Aorta (tissue), 5 donors: ENCODE results near the gene CLASRP. TPM values are rescaled to one million over a fixed set of nuclear protein-coding genes. Genes with fewer than 3 reads are reported as not detected.

Experiments used
- ATAC-seq: fragments of 200-7000 bp; cut with Tn5 transposase; one replicate; pipeline ENCODE4 v1.9.1; 2022; ENCODE audit warnings: moderate library complexity; ENCODE audit not compliant: low FRiP score
- DNase-seq, 2 donors: peaks; one replicate each; pipeline ENCODE4 v3.0.0-alpha.2; 2020
- H3K27ac ChIP-seq, 2 donors: one replicate each; pipeline ENCODE4 v1.5.1; 2013; ENCODE audit warnings: low read length in 2 of 2, mild to moderate bottlenecking in 2 of 2, moderate library complexity in 2 of 2, control low read depth in 1 of 2, inconsistent platforms in 1 of 2, low read depth in 1 of 2
- H3K27me3 ChIP-seq, 2 donors: one replicate each; pipeline ENCODE4 v1.6.1; 2013; ENCODE audit warnings: control low read depth in 1 of 2, low read length in 1 of 2, mild to moderate bottlenecking in 1 of 2, moderate library complexity in 1 of 2; ENCODE audit not compliant: insufficient read depth in 2 of 2, control insufficient read depth in 1 of 2
- H3K36me3 ChIP-seq, 2 donors: one replicate each; pipeline ENCODE4 v1.6.1; 2013; ENCODE audit warnings: control low read depth in 1 of 2, low read length in 1 of 2, mild to moderate bottlenecking in 1 of 2; ENCODE audit not compliant: insufficient read depth in 2 of 2, control insufficient read depth in 1 of 2
- H3K4me1 ChIP-seq, 2 donors: one replicate each; pipeline ENCODE4 v1.6.1; 2013; ENCODE audit warnings: low read length in 2 of 2, control low read depth in 1 of 2, mild to moderate bottlenecking in 1 of 2, moderate library complexity in 1 of 2; ENCODE audit not compliant: insufficient read depth in 2 of 2, control insufficient read depth in 1 of 2
- H3K4me3 ChIP-seq, 2 donors: one replicate each; pipeline ENCODE4 v1.5.1; 2013; ENCODE audit warnings: low read length in 2 of 2, control low read depth in 1 of 2, mild to moderate bottlenecking in 1 of 2
- H3K9me3 ChIP-seq: one replicate; pipeline ENCODE4 v1.6.1; 2013; ENCODE audit warnings: mild to moderate bottlenecking, low read length; ENCODE audit not compliant: control insufficient read depth
- WGBS, 2 donors: extraction: QIAGEN DNeasy Blood & Tissue Kit; methylation state at CpG; one replicate each; pipeline ENCODE4 v1.1.7; 2013; 5-methylcytosine and 5-hydroxymethylcytosine counted together
- intact Hi-C, 2 donors: fragments of 100-400 bp; cut with DNase I; formaldehyde crosslinking; loops; one replicate each; pipeline versions ENCODE4 v1.14.2 to v1.15.0; 2022
- polyA plus RNA-seq, 2 donors: library from polyadenylated mRNA; stranded (reverse); fragments of 200-250 nt; gene quantifications; one replicate each; pipeline ENCODE4 v1.2.3, GENCODE V29; 2013
- total RNA-seq, 2 donors: library from RNA; stranded (reverse); fragmentation: NEBNext Ultra II Directional; extraction: Animal tissue kit (Norgen Biotek cat#: 25700); gene quantifications; one replicate each; pipeline ENCODE4 v1.2.1, GENCODE V29; 2021
- donor health status: healthy with polysubstance abuse.
- donor health status: Bipolar disorder and iron deficiency.
- donor health status: DM: no; HTN: no; CAD: no.
- donor health status: DM: no; HTN: no; CAD: no.
- donor health status: DM: yes; HTN: yes; CAD: no.

Gene CLASRP
- total and polyA plus RNA-seq, 4 donors, result 18.2 to 209 (median 92.2) TPM

GRCh38 chr19:45011959-45012358 is 26.9 kb upstream of the CLASRP start:
- Histone ChIP-seq H3K36me3 (peaks cover 1 to 3% of the 10 kb centered on the region in 2 donors), H3K27ac (no peak overlapping the region), H3K4me3 (no peak overlapping the region), H3K27me3 (no peaks in the 10 kb centered on the region), H3K9me3 (no peaks in the 10 kb centered on the region), H3K4me1 (no peaks in the 10 kb centered on the region)
- no peak for ATAC-seq
- WGBS, 2 donors, result 96% methylated on average over 42 of the region's 42 CpGs
- intact Hi-C loops, result no loop called here
- DNase-seq, result no peak

GRCh38 chr19:45016388-45017314 is 22.2 kb upstream of the CLASRP start:
- no peak overlapping the region for H3K4me3 ChIP-seq
- H3K27me3 ChIP-seq, result no peaks in the 10 kb centered on the region
- H3K9me3 ChIP-seq, result no peaks in the 10 kb centered on the region
- no peak overlapping the region for H3K27ac ChIP-seq
- WGBS, 2 donors, result 55 to 56% methylated on average over 13 of the region's 13 CpGs
- intact Hi-C loops, result no loop called here
- peaks cover 1 to 3% of the 10 kb centered on the region in 2 donors for H3K36me3 ChIP-seq
- H3K4me1 ChIP-seq, result no peaks in the 10 kb centered on the region
- ATAC-seq (peak; percentile 68), DNase-seq (peak; percentile 69 to 80)

GRCh38 chr19:45019187-45019586 is 19.7 kb upstream of the CLASRP start:
- Histone ChIP-seq H3K27ac (no peak overlapping the region), H3K4me3 (no peak overlapping the region), H3K9me3 (no peaks in the 10 kb centered on the region), H3K36me3 (no peaks in the 10 kb centered on the region), H3K27me3 (no peaks in the 10 kb centered on the region), H3K4me1 (no peaks in the 10 kb centered on the region)
- ATAC-seq, result no peak
- intact Hi-C loops, result no loop called here
- 86 to 87% methylated on average over 2 of the region's 2 CpGs for WGBS, 2 donors
- no peak for DNase-seq

GRCh38 chr19:45020071-45020470 is 18.8 kb upstream of the CLASRP start:
- Histone ChIP-seq H3K9me3 (no peaks in the 10 kb centered on the region), H3K36me3 (no peaks in the 10 kb centered on the region)

GRCh38 chr19:45021971-45022370 is 16.9 kb upstream of the CLASRP start:
- intact Hi-C loops, result no loop called here
- H3K4me1 ChIP-seq, result no peaks in the 10 kb centered on the region
- H3K9me3 ChIP-seq, result no peaks in the 10 kb centered on the region
- WGBS, 2 donors, result 80 to 83% methylated on average over 13 to 14 of the region's 14 CpGs
- ATAC-seq (no peak), DNase-seq (no peak)
- no peak overlapping the region for H3K4me3 ChIP-seq
- H3K36me3 ChIP-seq, result no peaks in the 10 kb centered on the region
- H3K27me3 ChIP-seq, result no peaks in the 10 kb centered on the region
- no peak overlapping the region for H3K27ac ChIP-seq

More at GRCh38 chr19:45020071-45020470, 18.8 kb upstream of the CLASRP start:
- no peak for ATAC-seq
- intact Hi-C loops, result no loop called here
- no peak overlapping the region for H3K27ac ChIP-seq
- no peaks in the 10 kb centered on the region for H3K4me1 ChIP-seq
- H3K27me3 ChIP-seq, result no peaks in the 10 kb centered on the region
- 91 to 98% methylated on average over 3 of the region's 3 CpGs for WGBS, 2 donors
- DNase-seq, result no peak
- no peak overlapping the region for H3K4me3 ChIP-seq

- H3K36me3 ChIP-seq, result no peaks in the 10 kb centered on the region
- no peaks in the 10 kb centered on the region for H3K4me1 ChIP-seq
- no peaks in the 10 kb centered on the region for H3K27me3 ChIP-seq
- WGBS, 2 donors, result 90 to 96% methylated on average over 3 to 4 of the region's 4 CpGs
- no peak overlapping the region for H3K4me3 ChIP-seq
- DNase-seq, result no peak
- no peaks in the 10 kb centered on the region for H3K9me3 ChIP-seq
- no peak overlapping the region for H3K27ac ChIP-seq
- ATAC-seq, result no peak
- intact Hi-C loops, result no loop called here
Observed at GRCh38 chr19:45023048-45023447, 15.8 kb upstream of the CLASRP start.

GRCh38 chr19:45025264-45025663 is 13.6 kb upstream of the CLASRP start:
- ATAC-seq (no peak), DNase-seq (no peak)
- Histone ChIP-seq H3K36me3 (no peaks in the 10 kb centered on the region), H3K4me3 (no peak overlapping the region), H3K27me3 (no peaks in the 10 kb centered on the region), H3K27ac (no peak overlapping the region), H3K9me3 (no peaks in the 10 kb centered on the region), H3K4me1 (no peaks in the 10 kb centered on the region)
- 90 to 93% methylated on average over 9 of the region's 9 CpGs for WGBS, 2 donors
- intact Hi-C loops, result no loop called here

- no peaks in the 10 kb centered on the region for H3K9me3 ChIP-seq
- ATAC-seq (no peak), DNase-seq (no peak)
- no peaks in the 10 kb centered on the region for H3K4me1 ChIP-seq
- no peak overlapping the region for H3K4me3 ChIP-seq
- H3K27me3 ChIP-seq, result no peaks in the 10 kb centered on the region
- intact Hi-C loops, result no loop called here
- no peak overlapping the region for H3K27ac ChIP-seq
- H3K36me3 ChIP-seq, result no peaks in the 10 kb centered on the region
- WGBS, 2 donors, result 95 to 98% methylated on average over 2 of the region's 2 CpGs
Observed at GRCh38 chr19:45027371-45027770, 11.5 kb upstream of the CLASRP start.

- intact Hi-C loops, result no loop called here
- ATAC-seq (no peak), DNase-seq (no peak)
- Histone ChIP-seq H3K27me3 (no peaks in the 10 kb centered on the region), H3K4me1 (no peaks in the 10 kb centered on the region), H3K4me3 (no peak overlapping the region), H3K9me3 (no peaks in the 10 kb centered on the region), H3K36me3 (no peaks in the 10 kb centered on the region), H3K27ac (no peak overlapping the region)
- WGBS, 2 donors, result 88 to 95% methylated on average over 6 of the region's 6 CpGs
Observed at GRCh38 chr19:45030825-45031224, 8.0 kb upstream of the CLASRP start.
